Testis (tissue), 2 donors: ENCODE data around the gene DDIAS.

Experiments
- POLR2A ChIP-seq: fragments of 450-650 bp; IDR thresholded peaks from one replicate; pipeline ENCODE4 v1.6.1; 2017; ENCODE audit warnings: antibody characterized with exemption, mild to moderate bottlenecking, moderate library complexity
- TF ChIP-seq, protein P1 (sequence below), 3 experiments: fragments of 450-650 bp in 2 of 3; fragments of 200-600 bp in 1 of 3; sonication (generic) in 1 of 3; IDR thresholded peaks; one replicate each; pipeline ENCODE4 v1.5.1; 2016 to 2019; ENCODE audit warnings: antibody characterized with exemption in 3 of 3, mild to moderate bottlenecking in 2 of 3, moderate library complexity in 1 of 3

DNA sequence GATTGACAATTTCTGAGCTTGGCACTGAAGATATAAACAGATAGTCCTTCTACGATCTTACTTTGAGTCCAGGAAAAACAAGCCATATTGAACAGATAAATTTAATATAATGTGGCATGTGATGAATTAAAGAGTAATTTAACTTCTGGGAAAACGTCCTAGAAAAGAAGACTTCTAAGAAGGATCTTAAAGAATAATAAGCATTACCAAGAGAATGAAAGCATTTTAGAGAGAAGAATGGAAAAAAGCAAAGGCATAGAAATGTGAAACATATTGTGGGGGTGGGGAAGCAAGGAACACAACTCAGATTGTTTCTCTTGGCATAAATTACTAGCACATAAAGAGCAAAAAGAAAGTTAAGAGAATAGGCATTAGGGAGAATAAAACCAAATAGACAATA, 5.4 kb downstream of the DDIAS start:
- TF ChIP-seq, protein P1, sequence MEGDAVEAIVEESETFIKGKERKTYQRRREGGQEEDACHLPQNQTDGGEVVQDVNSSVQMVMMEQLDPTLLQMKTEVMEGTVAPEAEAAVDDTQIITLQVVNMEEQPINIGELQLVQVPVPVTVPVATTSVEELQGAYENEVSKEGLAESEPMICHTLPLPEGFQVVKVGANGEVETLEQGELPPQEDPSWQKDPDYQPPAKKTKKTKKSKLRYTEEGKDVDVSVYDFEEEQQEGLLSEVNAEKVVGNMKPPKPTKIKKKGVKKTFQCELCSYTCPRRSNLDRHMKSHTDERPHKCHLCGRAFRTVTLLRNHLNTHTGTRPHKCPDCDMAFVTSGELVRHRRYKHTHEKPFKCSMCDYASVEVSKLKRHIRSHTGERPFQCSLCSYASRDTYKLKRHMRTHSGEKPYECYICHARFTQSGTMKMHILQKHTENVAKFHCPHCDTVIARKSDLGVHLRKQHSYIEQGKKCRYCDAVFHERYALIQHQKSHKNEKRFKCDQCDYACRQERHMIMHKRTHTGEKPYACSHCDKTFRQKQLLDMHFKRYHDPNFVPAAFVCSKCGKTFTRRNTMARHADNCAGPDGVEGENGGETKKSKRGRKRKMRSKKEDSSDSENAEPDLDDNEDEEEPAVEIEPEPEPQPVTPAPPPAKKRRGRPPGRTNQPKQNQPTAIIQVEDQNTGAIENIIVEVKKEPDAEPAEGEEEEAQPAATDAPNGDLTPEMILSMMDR (IDR thresholded peaks at IDR 0.05), result no peak
- TF ChIP-seq POLR2A, result no peak
